ENCODE results near the gene APPL2. TPM values are rescaled to one million over a fixed set of nuclear protein-coding genes. Genes with fewer than 3 reads are reported as not detected.

APPL2 gene
- total RNA-seq, 1 donor from 2014 or later = 16.2 TPM

- ATAC-seq (no peak), DNase-seq (no peak)
- intact Hi-C loops (cut with micrococcal nuclease) = no loop called here
These were observed 71.9 kb downstream of the APPL2 start for GRCh38 chr12:105164068-105164467.

GRCh38 chr12:105162174-105162573 is 73.8 kb downstream of the APPL2 start:
- intact Hi-C loops (cut with micrococcal nuclease) = no loop called here
- ATAC-seq (no peak), DNase-seq (no peak)

- intact Hi-C loops (cut with micrococcal nuclease) = no loop called here
- DNase-seq (no peak), ATAC-seq (no peak)
These were observed 77.1 kb downstream of the APPL2 start for GRCh38 chr12:105158876-105159275.

- ATAC-seq = no peak
- intact Hi-C loops (cut with micrococcal nuclease) = no loop called here
- no peak for DNase-seq
These were observed 78.4 kb downstream of the APPL2 start for GRCh38 chr12:105157606-105158005.

GRCh38 chr12:105156260-105156659 is 79.7 kb downstream of the APPL2 start:
- DNase-seq = no peak
- ATAC-seq = no peak
- intact Hi-C loops (cut with micrococcal nuclease) = no loop called here

- intact Hi-C loops (cut with micrococcal nuclease) = no loop called here
These were observed 93.7 kb downstream of the APPL2 start for GRCh38 chr12:105142259-105142658.

GRCh38 chr12:105141320-105141922 is 94.6 kb downstream of the APPL2 start:
- no peak for ATAC-seq
- intact Hi-C loops (cut with micrococcal nuclease) = no loop called here

More at GRCh38 chr12:105142259-105142658, 93.7 kb downstream of the APPL2 start:
- ATAC-seq (no peak), DNase-seq (no peak)

GRCh38 chr12:105138248-105138647 is 97.7 kb downstream of the APPL2 start:
- ATAC-seq (no peak), DNase-seq (no peak)
- intact Hi-C loops (cut with micrococcal nuclease) = no loop called here

More at GRCh38 chr12:105141320-105141922, 94.6 kb downstream of the APPL2 start:
- DNase-seq = no peak

Other genes starting within 250 kb of the APPL2 start
- 8.5 TPM for gene NOPCHAP1, start 249.9 kb downstream of the APPL2 start, total RNA-seq
- 2.5 TPM for gene ALDH1L2, start 151.7 kb downstream of the APPL2 start, total RNA-seq
- gene WASHC4, start 128.4 kb downstream of the APPL2 start, total RNA-seq = 26.4 TPM
- gene C12orf75, start 94.5 kb upstream of the APPL2 start, total RNA-seq = 1.8 TPM

All from left ventricle myocardium superior (tissue), 1 donor.